ENCODE data around the gene ZNF76. TPM values are rescaled to one million over a fixed set of nuclear protein-coding genes. Genes with fewer than 3 reads are reported as not detected.

Gene ZNF76
- total RNA-seq, 1 donor from 2014 or later: 20.3 TPM

GRCh38 chr6:35318196-35319171, 58.9 kb downstream of the ZNF76 start:
- peak; percentile 61 for TF ChIP-seq CTCF (IDR thresholded peaks at IDR 0.05)
- peaks cover 16% of the 10 kb centered on the region for H3K4me1 Mint-ChIP-seq (ENCODE audit: low read depth)
- H3K36me3 Mint-ChIP-seq (ENCODE audit: low read depth): peaks cover 2% of the 10 kb centered on the region
- H3K4me3 Mint-ChIP-seq (ENCODE audit: unreplicated experiment): peak overlapping the region; percentile 93
- DNase-seq (ENCODE audit: low spot score): peak; percentile 96
- peaks cover 3% of the 10 kb centered on the region for H3K9me3 Mint-ChIP-seq (ENCODE audit: low read depth)
- H3K27me3 Mint-ChIP-seq (ENCODE audit: low read depth): peaks cover under 1% of the 10 kb centered on the region
- peak overlapping the region; percentile 86 for H3K27ac Mint-ChIP-seq (ENCODE audit: unreplicated experiment)

DNA sequence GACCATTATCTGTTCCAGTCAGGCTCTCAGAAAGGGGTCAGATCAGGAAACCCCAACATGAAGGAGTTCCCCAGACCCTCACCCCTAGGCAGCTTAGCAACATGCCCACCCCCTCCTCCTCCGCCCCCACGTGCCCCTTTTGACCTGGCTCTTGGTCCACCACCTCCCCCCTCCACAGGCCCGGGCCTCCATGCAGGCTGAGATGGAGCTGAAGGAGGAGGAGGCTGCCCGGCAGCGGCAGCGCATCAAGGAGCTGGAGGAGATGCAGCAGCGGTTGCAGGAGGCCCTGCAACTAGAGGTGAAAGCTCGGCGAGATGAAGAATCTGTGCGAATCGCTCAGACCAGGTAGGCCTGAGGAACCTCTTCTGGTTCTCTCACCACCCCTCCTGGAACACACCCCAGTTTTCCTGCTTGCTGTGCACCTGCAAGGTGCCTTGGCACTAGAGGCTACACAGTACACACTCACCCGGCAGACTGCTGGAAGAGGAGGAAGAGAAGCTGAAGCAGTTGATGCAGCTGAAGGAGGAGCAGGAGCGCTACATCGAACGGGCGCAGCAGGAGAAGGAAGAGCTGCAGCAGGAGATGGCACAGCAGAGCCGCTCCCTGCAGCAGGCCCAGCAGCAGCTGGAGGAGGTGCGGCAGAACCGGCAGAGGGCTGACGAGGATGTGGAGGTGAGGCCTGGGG, 60.0 kb downstream of the ZNF76 start:
- Mint-ChIP-seq H3K4me3 (ENCODE audit: unreplicated experiment) (no peak overlapping the region), H3K4me1 (ENCODE audit: low read depth) (peaks cover 16% of the 10 kb centered on the region), H3K27ac (ENCODE audit: unreplicated experiment) (no peak overlapping the region), H3K36me3 (ENCODE audit: low read depth) (peaks cover 2% of the 10 kb centered on the region), H3K9me3 (ENCODE audit: low read depth) (peaks cover 3% of the 10 kb centered on the region), H3K27me3 (ENCODE audit: low read depth) (no peaks in the 10 kb centered on the region)
- no peak for TF ChIP-seq CTCF (IDR thresholded peaks at IDR 0.05)
- DNase-seq (ENCODE audit: low spot score): no peak

- no peak overlapping the region for H3K4me3 Mint-ChIP-seq (ENCODE audit: unreplicated experiment)
- no peak for DNase-seq (ENCODE audit: low spot score)
- H3K27me3 Mint-ChIP-seq (ENCODE audit: low read depth): no peaks in the 10 kb centered on the region
- peaks cover 3% of the 10 kb centered on the region for H3K9me3 Mint-ChIP-seq (ENCODE audit: low read depth)
- H3K36me3 Mint-ChIP-seq (ENCODE audit: low read depth): peaks cover 2% of the 10 kb centered on the region
- peaks cover 16% of the 10 kb centered on the region for H3K4me1 Mint-ChIP-seq (ENCODE audit: low read depth)
- TF ChIP-seq CTCF (IDR thresholded peaks at IDR 0.05): no peak
- H3K27ac Mint-ChIP-seq (ENCODE audit: unreplicated experiment): no peak overlapping the region
Measured at GRCh38 chr6:35320031-35320410, 60.5 kb downstream of the ZNF76 start.

- DNase-seq (ENCODE audit: low spot score): no peak
- Mint-ChIP-seq H3K36me3 (ENCODE audit: low read depth) (peaks cover 2% of the 10 kb centered on the region), H3K4me3 (ENCODE audit: unreplicated experiment) (no peak overlapping the region), H3K4me1 (ENCODE audit: low read depth) (peaks cover 16% of the 10 kb centered on the region), H3K27me3 (ENCODE audit: low read depth) (no peaks in the 10 kb centered on the region), H3K27ac (ENCODE audit: unreplicated experiment) (no peak overlapping the region), H3K9me3 (ENCODE audit: low read depth) (peaks cover 3% of the 10 kb centered on the region)
- TF ChIP-seq CTCF (IDR thresholded peaks at IDR 0.05): no peak
Measured at GRCh38 chr6:35321091-35321490, 61.6 kb downstream of the ZNF76 start.

- Mint-ChIP-seq H3K36me3 (ENCODE audit: low read depth) (no peaks in the 10 kb centered on the region), H3K27ac (ENCODE audit: unreplicated experiment) (no peak overlapping the region), H3K9me3 (ENCODE audit: low read depth) (no peaks in the 10 kb centered on the region), H3K4me1 (ENCODE audit: low read depth) (no peaks in the 10 kb centered on the region), H3K27me3 (ENCODE audit: low read depth) (peaks cover 2% of the 10 kb centered on the region), H3K4me3 (ENCODE audit: unreplicated experiment) (no peak overlapping the region)
- peak; percentile 65 for DNase-seq (ENCODE audit: low spot score)
- TF ChIP-seq CTCF (IDR thresholded peaks at IDR 0.05): peak; percentile 80
Measured at GRCh38 chr6:35327349-35328027, 68.0 kb downstream of the ZNF76 start.
